Measurements from ENCODE around the gene CSMD2.

The CSMD2 gene

GRCh38 chr1:33713058-33713877, 451.8 kb downstream of the CSMD2 start:
- no peak for DNase-seq (ENCODE audit: low spot score)

GRCh38 chr1:33712186-33712585, 452.8 kb downstream of the CSMD2 start:
- DNase-seq (ENCODE audit: low spot score): no peak

- no peak for DNase-seq (ENCODE audit: low spot score)
Observed at GRCh38 chr1:33711511-33711910, 453.5 kb downstream of the CSMD2 start.

- DNase-seq (ENCODE audit: low spot score): no peak
Observed at GRCh38 chr1:33710967-33711366, 454.1 kb downstream of the CSMD2 start.

DNA sequence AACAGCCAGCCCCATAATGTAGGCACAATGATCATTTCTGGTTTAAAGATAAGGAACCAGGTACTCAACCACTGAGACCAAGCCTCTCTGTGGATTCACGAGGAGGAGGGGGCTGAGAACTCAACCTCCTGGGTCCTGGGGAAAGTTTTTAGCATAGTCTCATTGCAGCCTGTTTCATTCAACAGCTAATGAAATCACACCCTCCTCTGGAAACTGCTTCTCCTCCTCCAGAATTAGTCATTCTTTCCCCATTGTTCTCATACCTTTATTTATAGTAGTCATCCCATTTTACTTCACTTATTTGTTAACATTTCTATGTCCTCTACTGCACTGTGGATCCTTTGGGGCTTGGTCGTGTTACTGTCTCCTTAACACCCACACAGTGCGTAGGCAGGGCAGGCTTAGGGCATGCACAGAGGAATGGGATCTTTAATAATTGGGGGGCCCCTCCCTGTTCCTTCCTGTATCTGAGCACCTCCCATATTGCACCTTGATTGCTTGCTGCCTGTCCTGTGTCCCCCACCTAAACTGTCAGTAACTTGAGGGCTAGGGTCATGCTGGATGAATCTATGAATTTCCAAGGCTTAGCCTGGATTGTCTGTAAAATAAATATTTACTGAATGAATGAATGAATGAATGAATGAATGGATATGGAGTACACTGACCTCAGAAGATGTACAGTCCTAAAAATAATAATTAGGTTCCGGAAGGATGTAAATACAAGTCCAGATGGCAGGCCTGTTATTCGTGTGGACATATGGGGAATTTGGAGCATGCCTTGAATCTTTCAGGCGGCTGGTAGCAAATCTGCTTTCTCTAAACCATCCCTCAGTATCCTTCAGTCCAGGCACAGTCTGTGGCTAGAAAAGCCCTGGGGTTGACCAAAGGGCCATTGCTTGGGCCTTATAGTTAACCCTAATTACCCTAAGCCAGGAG, 455.0 kb downstream of the CSMD2 start:
- no peak for DNase-seq (ENCODE audit: low spot score)

GRCh38 chr1:33709174-33709782, 455.8 kb downstream of the CSMD2 start:
- DNase-seq (ENCODE audit: low spot score): no peak

DNA sequence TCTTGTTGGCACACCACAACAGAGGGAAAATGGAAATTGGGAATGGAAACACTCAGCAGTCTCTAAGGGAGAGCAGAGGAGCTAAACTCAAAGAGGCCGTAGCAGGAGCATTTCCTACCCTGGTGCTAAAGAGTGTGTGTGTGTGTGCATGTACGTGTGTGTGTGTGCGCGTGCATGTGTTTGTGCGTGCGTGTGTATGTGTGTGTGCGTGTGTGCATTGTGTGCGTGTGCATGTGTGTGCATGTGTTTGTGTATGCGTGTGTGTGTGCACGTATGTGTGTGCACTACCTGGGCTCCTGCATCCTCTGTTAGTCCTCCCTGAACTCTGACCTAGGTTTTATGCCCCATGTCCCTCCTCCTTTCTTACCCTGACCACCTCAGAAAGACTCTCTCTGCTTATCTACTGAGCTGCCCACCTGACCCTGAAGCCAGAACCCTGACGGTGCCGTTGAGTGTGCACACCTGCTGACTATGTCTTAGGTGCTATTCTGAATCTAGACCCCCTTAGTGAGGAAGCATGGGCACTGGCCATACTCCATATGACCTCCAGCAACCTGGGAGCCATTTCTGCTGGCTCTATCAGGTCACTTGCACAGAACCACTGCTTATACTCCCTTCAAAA, 458.3 kb downstream of the CSMD2 start:
- no peak for DNase-seq (ENCODE audit: low spot score)

GRCh38 chr1:33703464-33703863, 461.6 kb downstream of the CSMD2 start:
- DNase-seq (ENCODE audit: low spot score): no peak

DNA sequence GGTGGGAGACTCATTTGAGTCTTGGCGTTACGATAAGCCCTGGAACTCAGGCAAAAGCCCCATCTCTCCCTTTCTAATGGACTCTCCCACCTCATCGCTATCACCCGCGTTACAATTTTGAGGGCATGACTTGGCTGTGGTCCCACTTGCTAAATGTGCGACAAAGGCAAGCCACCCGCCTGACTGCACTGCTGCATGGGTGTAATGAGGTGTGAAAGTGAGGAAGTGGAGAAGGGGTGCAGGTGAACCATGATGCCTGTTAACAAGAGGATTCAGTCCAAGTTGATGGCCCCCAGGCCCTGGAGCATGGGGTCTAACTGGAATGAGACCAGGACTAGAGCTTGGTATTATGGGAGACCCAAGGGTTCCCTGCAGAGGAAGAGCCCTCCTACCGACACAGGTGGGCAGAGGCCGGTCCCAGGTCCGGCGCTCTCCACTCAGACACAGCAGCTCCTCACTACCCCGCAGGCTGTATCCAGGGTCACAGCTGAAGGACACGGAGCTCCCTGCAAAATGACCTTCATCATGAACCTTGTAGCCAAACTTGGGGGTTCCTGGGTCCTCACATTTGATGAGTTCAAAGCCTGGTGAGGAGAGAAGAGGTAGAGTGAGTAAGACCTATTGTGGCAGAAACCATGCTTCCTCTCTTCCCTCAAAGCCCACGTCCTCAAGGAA, 466.5 kb downstream of the CSMD2 start:
- DNase-seq (ENCODE audit: low spot score): no peak

DNA sequence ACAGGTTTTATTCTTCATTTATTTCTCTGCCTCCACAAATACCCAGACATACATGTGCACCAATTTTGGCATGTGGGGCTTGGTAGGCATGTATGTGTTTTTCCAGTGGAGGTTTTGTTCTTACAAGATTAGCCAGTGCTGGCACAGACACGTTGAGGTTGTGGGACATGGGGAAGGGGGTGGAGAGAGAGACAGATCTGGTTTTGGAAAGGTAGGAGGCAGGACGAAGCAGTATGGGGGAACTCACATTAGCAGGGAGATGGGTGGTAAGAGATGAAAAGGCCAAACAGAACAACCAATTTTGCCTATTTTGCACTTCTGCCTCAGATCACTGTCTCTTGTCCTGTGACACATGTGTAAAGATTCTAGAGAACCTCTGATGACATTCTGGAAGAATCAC, 467.2 kb downstream of the CSMD2 start:
- DNase-seq (ENCODE audit: low spot score): no peak

- no peak for DNase-seq (ENCODE audit: low spot score)
Observed at GRCh38 chr1:33696962-33697361, 468.1 kb downstream of the CSMD2 start.

- DNase-seq (ENCODE audit: low spot score): no peak
Observed at GRCh38 chr1:33696311-33696710, 468.7 kb downstream of the CSMD2 start.

DNA sequence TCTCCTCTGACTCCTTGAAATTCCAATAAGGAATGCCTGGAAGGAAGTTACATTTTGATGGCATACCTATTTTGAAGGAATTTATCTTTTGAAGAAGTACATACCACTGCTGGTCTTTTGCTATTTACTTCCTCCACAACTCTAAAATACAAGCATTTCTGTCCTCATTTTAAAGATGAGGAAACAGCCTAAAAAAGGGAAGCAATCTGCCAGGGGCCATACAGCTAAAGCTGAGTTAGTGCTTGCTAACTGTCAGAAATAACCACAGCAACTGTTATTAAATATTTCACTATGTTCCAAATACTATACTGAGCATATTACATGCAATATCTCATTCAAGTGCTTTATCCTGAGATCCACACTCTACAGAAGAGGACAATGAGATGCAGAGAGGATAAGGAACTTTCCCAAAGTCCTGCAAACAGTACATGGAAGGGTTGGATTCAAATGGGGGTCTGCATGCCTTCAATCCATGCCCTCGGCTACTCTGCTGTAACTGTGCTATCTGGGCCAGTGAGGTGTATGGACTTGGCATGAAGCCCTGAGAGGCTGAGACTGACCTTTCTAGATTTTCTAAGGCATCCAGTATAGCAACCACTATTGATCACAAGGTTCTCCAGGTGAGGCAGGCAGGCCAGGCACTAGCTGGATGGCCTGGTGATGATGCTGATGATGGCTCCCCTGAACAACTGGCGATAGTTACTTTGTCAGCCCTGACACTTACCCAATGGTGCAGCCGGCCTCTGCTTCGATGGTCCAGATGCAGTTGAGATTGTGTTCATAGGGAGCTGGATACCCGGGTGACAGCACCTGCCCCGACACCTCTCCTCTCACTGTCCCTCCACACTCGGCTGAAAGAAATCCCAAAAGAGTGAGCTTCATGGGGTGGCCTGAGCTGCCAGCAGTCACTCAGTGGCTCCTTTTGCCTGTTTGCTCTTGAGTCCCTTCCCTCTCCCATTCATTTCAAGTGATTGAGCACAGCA, 472.5 kb downstream of the CSMD2 start:
- DNase-seq (ENCODE audit: low spot score): no peak

DNA sequence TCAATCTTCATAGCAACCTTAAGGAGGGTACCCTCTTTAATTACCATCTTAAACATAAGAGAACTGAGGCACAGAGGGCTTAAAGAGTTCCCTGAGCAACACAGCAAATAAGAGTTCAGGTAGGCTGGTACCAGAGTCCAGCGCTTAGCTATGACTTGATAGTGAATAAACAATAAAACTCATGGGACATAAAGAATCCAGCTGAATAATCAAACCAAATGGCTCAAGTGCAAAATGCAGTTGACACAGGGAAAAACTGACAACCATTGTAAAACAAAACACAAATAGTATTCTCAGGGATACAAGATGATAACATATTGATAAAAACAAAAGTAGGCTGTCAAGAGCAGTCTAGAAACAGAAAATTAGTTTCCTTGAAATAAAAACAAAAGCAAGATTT, 478.0 kb downstream of the CSMD2 start:
- DNase-seq (ENCODE audit: low spot score): no peak

GRCh38 chr1:33686551-33686950, 478.5 kb downstream of the CSMD2 start:
- DNase-seq (ENCODE audit: low spot score): no peak

GRCh38 chr1:33685256-33685655, 479.8 kb downstream of the CSMD2 start:
- DNase-seq (ENCODE audit: low spot score): no peak

DNA sequence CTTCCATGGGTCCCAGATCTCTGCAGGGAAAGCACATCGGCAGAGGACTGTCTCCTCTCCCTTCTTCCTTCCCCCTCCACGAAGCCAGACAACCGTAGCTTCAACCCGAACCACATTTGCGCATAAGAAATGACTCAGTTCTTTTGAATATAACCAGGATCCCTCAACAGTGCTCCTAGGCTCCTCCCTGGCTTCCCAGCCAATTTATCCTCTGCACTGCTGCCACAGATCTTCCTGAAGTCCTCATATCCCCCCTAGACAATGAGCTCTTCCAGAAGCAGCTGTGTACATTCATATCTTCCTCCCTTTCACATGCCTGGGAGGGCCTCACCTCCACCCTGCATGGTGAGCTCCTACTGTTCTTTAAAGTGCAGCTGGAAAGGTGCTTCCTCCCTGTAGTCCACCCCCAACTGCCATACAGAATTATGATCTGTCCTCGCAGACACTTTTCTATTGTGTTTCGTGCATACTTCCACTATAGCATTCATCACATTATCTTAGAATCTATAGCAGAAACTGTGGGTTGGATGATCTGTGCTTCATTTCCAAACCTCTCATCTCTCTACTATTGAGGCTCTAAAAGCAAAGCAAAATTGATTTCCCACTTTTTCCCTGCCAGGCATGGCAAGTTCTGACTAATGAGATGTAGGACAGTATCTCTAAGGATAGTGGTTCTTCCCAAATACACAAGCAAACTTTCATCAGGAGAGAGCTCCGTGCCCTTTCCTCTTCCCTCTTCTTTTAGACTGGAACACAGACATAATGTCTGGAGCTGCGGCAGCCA, 480.4 kb downstream of the CSMD2 start:
- no peak for DNase-seq (ENCODE audit: low spot score)

- DNase-seq (ENCODE audit: low spot score): no peak
Observed at GRCh38 chr1:33683913-33684312, 481.1 kb downstream of the CSMD2 start.

DNA sequence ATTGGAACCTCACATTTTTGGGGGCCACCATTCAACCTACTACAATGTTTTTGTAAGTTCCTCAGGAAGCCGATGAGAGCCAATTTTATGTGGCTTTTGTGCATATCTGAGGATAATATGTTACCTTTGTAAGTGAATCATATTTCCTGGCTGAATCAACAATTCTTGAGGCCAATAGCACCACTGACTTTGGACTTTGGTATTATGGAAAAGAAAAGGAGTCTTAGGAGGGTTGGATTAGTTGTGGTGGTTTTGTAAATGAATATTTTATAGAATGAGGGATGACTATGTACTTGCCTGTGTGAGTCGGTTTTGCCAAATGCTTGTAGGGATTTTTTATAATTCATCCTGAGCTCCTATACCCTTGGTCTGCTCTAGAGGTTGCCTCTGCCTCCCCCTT, 482.7 kb downstream of the CSMD2 start:
- DNase-seq (ENCODE audit: low spot score): no peak

Data from D341Med (cell line).